HG02943 (cell line): Measurements from ENCODE around the gene TPRX1.
"Not testable (repeated sequence)": the region's sequence is repeated elsewhere in the genome, so short reads cannot be mapped to it uniquely, and the experiment has no call there.

Experiments
- ATAC-seq: cut with Tn5 transposase; IDR thresholded peaks from one replicate; pipeline ENCODE4 v1.9.1; 2021; ENCODE audit warnings: mild to moderate bottlenecking, low read depth, moderate library complexity; ENCODE audit not compliant: unreplicated experiment

The TPRX1 gene

GRCh38 chr19:47804451-47804850 lies at the start of gene TPRX1:
TSS of gene TPRX1 (minus strand) at chr19:47804551. CDS start at chr19:47804539, 12 bp downstream.
- not testable (repeated sequence) for ATAC-seq

GRCh38 chr19:47853003-47853402 lies 48.7 kb upstream of the TPRX1 start:
- ATAC-seq, result no peak

- no peak for ATAC-seq
Measured at GRCh38 chr19:47848823-47849473, 44.6 kb upstream of the TPRX1 start.

- no peak for ATAC-seq
Measured at GRCh38 chr19:47848425-47848822, 44.1 kb upstream of the TPRX1 start.

- no peak for ATAC-seq
Measured at GRCh38 chr19:47842941-47843340, 38.6 kb upstream of the TPRX1 start.

- ATAC-seq, result no peak
Measured at GRCh38 chr19:47839913-47840312, 35.6 kb upstream of the TPRX1 start.

- no peak for ATAC-seq
Measured at GRCh38 chr19:47839411-47839810, 35.1 kb upstream of the TPRX1 start.

- ATAC-seq, result no peak
Measured at GRCh38 chr19:47836038-47836437, 31.7 kb upstream of the TPRX1 start.

GRCh38 chr19:47832723-47833122 lies 28.4 kb upstream of the TPRX1 start:
- ATAC-seq, result no peak

- ATAC-seq, result no peak
Measured at GRCh38 chr19:47826800-47827199, 22.4 kb upstream of the TPRX1 start.

GRCh38 chr19:47824396-47824795 lies 20.0 kb upstream of the TPRX1 start:
- no peak for ATAC-seq

GRCh38 chr19:47821460-47822020 lies 17.2 kb upstream of the TPRX1 start, which contains the start of gene CRX:
TSS of gene CRX (plus strand) at chr19:47821937. CDS start at chr19:47834444, 12,507 bp downstream.
- ATAC-seq, result no peak

- no peak for ATAC-seq
Measured at GRCh38 chr19:47820410-47820809, 16.1 kb upstream of the TPRX1 start.

GRCh38 chr19:47819858-47820257 lies 15.5 kb upstream of the TPRX1 start:
- ATAC-seq, result no peak

GRCh38 chr19:47818221-47818620 lies 13.9 kb upstream of the TPRX1 start:
- ATAC-seq, result not testable (repeated sequence)

- not testable (repeated sequence) for ATAC-seq
Measured at GRCh38 chr19:47816270-47816669, 11.9 kb upstream of the TPRX1 start.

- no peak for ATAC-seq
Measured at GRCh38 chr19:47813995-47814328, 9.6 kb upstream of the TPRX1 start.

- no peak for ATAC-seq
Measured at GRCh38 chr19:47813304-47813994, 9.1 kb upstream of the TPRX1 start.

GRCh38 chr19:47806435-47806834 lies 2.1 kb upstream of the TPRX1 start:
- ATAC-seq, result no peak

GRCh38 chr19:47805313-47805712 lies 962 bp upstream of the TPRX1 start:
- no peak for ATAC-seq

- not testable (repeated sequence) for ATAC-seq
Measured at GRCh38 chr19:47803671-47804070, 680 bp downstream of the TPRX1 start.

- ATAC-seq, result not testable (repeated sequence)
Measured at GRCh38 chr19:47803148-47803547, 1.2 kb downstream of the TPRX1 start.
